IMR-90 (cell line): ENCODE data around the gene KCNH5. TPM values are rescaled to one million over a fixed set of nuclear protein-coding genes. Genes with fewer than 3 reads are reported as not detected.

Experiments
- ATAC-seq: fragments of 200-7000 bp; cut with Tn5 transposase; 2 replicates; pipeline ENCODE4 v1.9.1; 2020; ENCODE audit warnings: low read depth, mild to moderate bottlenecking, moderate library complexity
- BruUV-seq: library from RNA; stranded (reverse); fragments of 400-500 nt; replicated peaks from 2 replicates; lab custom pipeline; 2021; lab: Mats Ljungman, UMichigan
- CTCF ChIA-PET: fragments of 300-600 bp; formaldehyde crosslinking; extraction: SDS; loops from one replicate; lab custom pipeline; 2021; ENCODE audit warnings: antibody characterized with exemption; lab: Yijun Ruan, JAX
- POLR2A ChIA-PET: fragments of 300-600 bp; sonication (Branson Sonifier 250); formaldehyde crosslinking; loops from one replicate; lab custom pipeline; 2022; ENCODE audit warnings: antibody characterized with exemption; ENCODE audit not compliant: unreplicated experiment; lab: Charles Lee
- DNase-seq: peaks from one replicate; pipeline ENCODE4 v3.0.0; 2013
- H2AFZ ChIP-seq: replicated peaks from 2 replicates; pipeline ENCODE3; 2013; ENCODE audit warnings: low read length, mild to moderate bottlenecking; ENCODE audit not compliant: poor library complexity
- H2AK5ac ChIP-seq: 2 replicates; pipeline ENCODE4 v1.6.1; 2013; ENCODE audit warnings: low read depth, low read length, inconsistent platforms
- H2AK9ac ChIP-seq: replicated peaks from 2 replicates; pipeline ENCODE3; 2013; ENCODE audit warnings: mild to moderate bottlenecking, low read depth, low read length, moderate library complexity; ENCODE audit not compliant: poor library complexity
- H2BK120ac ChIP-seq: 2 replicates; pipeline ENCODE4 v1.6.1; 2013; ENCODE audit warnings: low read depth, low read length, inconsistent platforms
- H2BK15ac ChIP-seq: 3 replicates; pipeline ENCODE4 v1.6.1; 2013; ENCODE audit warnings: low read depth, low read length, inconsistent platforms
- H2BK20ac ChIP-seq: 2 replicates; pipeline ENCODE4 v1.6.1; 2013; ENCODE audit warnings: low read depth, mild to moderate bottlenecking, inconsistent platforms, low read length, moderate library complexity
- H2BK5ac ChIP-seq: 2 replicates; pipeline ENCODE4 v1.6.1; 2013; ENCODE audit warnings: mild to moderate bottlenecking, low read depth, low read length, inconsistent platforms; ENCODE audit not compliant: poor library complexity, severe bottlenecking
- H3K14ac ChIP-seq: replicated peaks from 2 replicates; pipeline ENCODE4 v1.6.1; 2013; ENCODE audit warnings: low read depth, low read length, inconsistent platforms
- H3K18ac ChIP-seq: 2 replicates; pipeline ENCODE4 v1.6.1; 2013; ENCODE audit warnings: low read depth, low read length, control low read depth
- H3K23ac ChIP-seq: 2 replicates; pipeline ENCODE4 v1.6.1; 2013; ENCODE audit warnings: low read depth, low read length, inconsistent platforms
- H3K27ac ChIP-seq: 2 replicates; pipeline ENCODE4 v1.5.1; 2013; ENCODE audit warnings: mild to moderate bottlenecking, control low read depth, low read length; ENCODE audit not compliant: insufficient read depth
- H3K27me3 ChIP-seq: 2 replicates; pipeline ENCODE4 v1.6.1; 2013; ENCODE audit warnings: low read length; ENCODE audit not compliant: control insufficient read depth, insufficient read depth
- H3K36me3 ChIP-seq: 2 replicates; pipeline ENCODE4 v1.6.1; 2013; ENCODE audit warnings: low read length, mixed read lengths; ENCODE audit not compliant: control insufficient read depth, insufficient read depth
- H3K4ac ChIP-seq: 2 replicates; pipeline ENCODE4 v1.6.1; 2013; ENCODE audit warnings: low read depth, low read length, inconsistent platforms
- H3K4me1 ChIP-seq: 2 replicates; pipeline ENCODE4 v1.6.1; 2013; ENCODE audit warnings: low read length, mixed read lengths; ENCODE audit not compliant: control insufficient read depth, insufficient read depth
- H3K4me2 ChIP-seq: 2 replicates; pipeline ENCODE4 v1.6.1; 2013; ENCODE audit warnings: low read depth, mild to moderate bottlenecking, control low read depth, low read length, moderate library complexity
- H3K4me3 ChIP-seq: 2 replicates; pipeline ENCODE4 v1.5.1; 2013; ENCODE audit warnings: low read depth, mild to moderate bottlenecking, control low read depth, low read length, moderate library complexity; ENCODE audit not compliant: insufficient read depth
- H3K56ac ChIP-seq: 2 replicates; pipeline ENCODE4 v1.6.1; 2013; ENCODE audit warnings: low read length, inconsistent platforms; ENCODE audit not compliant: insufficient read depth; ENCODE audit errors: extremely low read depth
- H3K79me1 ChIP-seq, 2 experiments: 2 replicates each; pipeline ENCODE4 v1.6.1; 2013; ENCODE audit warnings: low read length in 2 of 2, inconsistent platforms in 1 of 2, low read depth in 1 of 2
- H3K9ac ChIP-seq: 2 replicates; pipeline ENCODE4 v1.6.1; 2013; ENCODE audit warnings: low read depth, low read length, control low read depth
- H3K9me1 ChIP-seq: 2 replicates; pipeline ENCODE4 v1.6.1; 2013; ENCODE audit warnings: low read length, inconsistent platforms; ENCODE audit not compliant: insufficient read depth
- H3K9me3 ChIP-seq: 2 replicates; pipeline ENCODE4 v1.6.1; 2013; ENCODE audit warnings: low read length; ENCODE audit not compliant: control insufficient read depth, insufficient read depth
- H4K20me1 ChIP-seq: 2 replicates; pipeline ENCODE4 v1.6.1; 2013; ENCODE audit warnings: low read length, inconsistent platforms; ENCODE audit not compliant: insufficient read depth
- H4K5ac ChIP-seq: 2 replicates; pipeline ENCODE4 v1.6.1; 2013; ENCODE audit warnings: mild to moderate bottlenecking, low read depth, low read length, control low read depth
- H4K8ac ChIP-seq, 2 experiments: 2 replicates each; pipeline ENCODE4 v1.6.1; 2013; ENCODE audit warnings: low read depth in 2 of 2, low read length in 2 of 2, control low read depth in 1 of 2, inconsistent platforms in 1 of 2
- H4K91ac ChIP-seq: 2 replicates; pipeline ENCODE4 v1.6.1; 2013; ENCODE audit warnings: low read depth, low read length, inconsistent platforms; ENCODE audit not compliant: insufficient read depth
- MAFK ChIP-seq: IDR thresholded peaks from 2 replicates; pipeline ENCODE4 v1.6.1; 2012; ENCODE audit warnings: low read depth, low read length, improper control_type of control experiment
- POLR2A ChIP-seq: IDR thresholded peaks from 2 replicates; pipeline ENCODE4 v1.6.1; 2012; ENCODE audit warnings: mild to moderate bottlenecking, low read depth, low read length
- RAD21 ChIP-seq: IDR thresholded peaks from 2 replicates; pipeline ENCODE4 v1.6.1; 2012; ENCODE audit warnings: low read length, improper control_type of control experiment
- RFX5 ChIP-seq: IDR thresholded peaks from 2 replicates; pipeline ENCODE4 v1.8.0; 2012; ENCODE audit warnings: low read depth, mild to moderate bottlenecking, low read length, moderate library complexity
- USF2 ChIP-seq: fragments of 150-350 bp; IDR thresholded peaks from 2 replicates; pipeline ENCODE4 v1.6.1; 2017; ENCODE audit warnings: mild to moderate bottlenecking, antibody characterized with exemption, low read length, low read depth
- WGBS, 2 experiments: methylation state at CpG; one replicate each; pipeline versions ENCODE4 v1.1.5 to v1.1.7; 2013; ENCODE audit warnings: missing lambda C conversion rate in 2 of 2; ENCODE audit not compliant: insufficient read length in 1 of 2; ENCODE audit errors: extremely low coverage in 2 of 2; 5-methylcytosine and 5-hydroxymethylcytosine counted together
- dilution Hi-C: fragments of 300-500 bp; cut with HindIII; formaldehyde crosslinking; loops from one replicate; pipeline ENCODE4 v1.14.3; 2018; ENCODE audit warnings: low sequenced_read_pairs; ENCODE audit not compliant: unreplicated experiment
- in situ Hi-C: fragments of 300-500 bp; cut with MboI; formaldehyde crosslinking; loops from 3 replicates; pipeline ENCODE4 v1.14.3; 2019; ENCODE audit warnings: low sequenced_read_pairs, inconsistent platforms, mixed read lengths
- intact Hi-C: fragments of 100-400 bp; cut with micrococcal nuclease; formaldehyde crosslinking; loops from 2 replicates; pipeline ENCODE4 v1.10.0; 2022
- polyA plus RNA-seq, 3 experiments: library from polyadenylated mRNA; depleted of rRNA; stranded (reverse); fragments of >200 nt; gene quantifications; 2 replicates each; pipeline ENCODE4 v1.2.3, GENCODE V29; 2012; ENCODE audit warnings: low replicate concordance in 1 of 3
- total RNA-seq: library from RNA; depleted of rRNA; stranded (reverse); fragments of >200 nt; gene quantifications from 2 replicates; pipeline ENCODE4 v1.2.3, GENCODE V29; 2012
- TF ChIP-seq, protein P1 (sequence below): conservative IDR thresholded peaks from 2 replicates; pipeline ENCODE4 v1.5.1; 2012; ENCODE audit warnings: mild to moderate bottlenecking, low read depth, low read length, improper control_type of control experiment

Gene KCNH5
- total and polyA plus RNA-seq, 2 of the 4 experiments (the other 2 are of a cell fraction) = under 0.01 to 0.03 TPM

DNA sequence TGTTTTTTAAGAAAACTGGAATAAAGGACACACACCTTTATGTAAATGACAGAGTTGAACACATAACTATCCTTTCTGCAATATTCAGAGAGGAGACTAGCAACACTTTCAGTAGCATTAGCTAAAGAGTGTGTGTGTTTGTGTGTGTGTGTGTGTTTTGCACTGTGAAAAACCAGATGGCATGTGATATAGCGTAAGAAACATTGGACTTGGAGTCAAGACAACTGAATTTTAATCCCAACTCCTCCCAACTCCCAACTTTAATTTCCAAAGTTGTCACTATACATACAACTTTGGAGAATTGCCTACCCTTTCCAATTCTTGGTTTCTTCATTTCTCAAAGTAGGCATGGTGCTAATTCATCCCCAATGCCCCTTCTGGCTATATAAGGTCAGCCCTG lies 347.8 kb downstream of the KCNH5 start:
- intact Hi-C loops = no loop called here
- Histone ChIP-seq H3K23ac (no peak overlapping the region), H3K9me3 (no peaks in the 10 kb centered on the region), H3K4me3 (no peak overlapping the region), H3K14ac (no peak overlapping the region), H3K27ac (no peak overlapping the region), H3K56ac (no peak overlapping the region), H3K79me1 (no peaks in the 10 kb centered on the region), H3K27me3 (no peaks in the 10 kb centered on the region), H4K91ac (no peak overlapping the region), H2BK5ac (no peak overlapping the region), H4K8ac (no peak overlapping the region), H3K36me3 (no peaks in the 10 kb centered on the region), H2AK5ac (no peak overlapping the region), H3K9me1 (no peaks in the 10 kb centered on the region), H3K4me2 (no peak overlapping the region), H2BK20ac (no peak overlapping the region), H4K5ac (no peak overlapping the region), H4K20me1 (no peaks in the 10 kb centered on the region), H3K9ac (no peak overlapping the region), H3K4ac (no peak overlapping the region), H3K4me1 (peaks cover 11% of the 10 kb centered on the region), H2BK120ac (no peak overlapping the region), H2BK15ac (no peak overlapping the region), H2AK9ac (no peak overlapping the region), H3K18ac (no peak overlapping the region), H2AFZ (no peak overlapping the region)
- no peak for TF ChIP-seq USF2
- no peak for TF ChIP-seq POLR2A
- no peak for TF ChIP-seq MAFK
- no peak for TF ChIP-seq RFX5
- TF ChIP-seq, protein P1, sequence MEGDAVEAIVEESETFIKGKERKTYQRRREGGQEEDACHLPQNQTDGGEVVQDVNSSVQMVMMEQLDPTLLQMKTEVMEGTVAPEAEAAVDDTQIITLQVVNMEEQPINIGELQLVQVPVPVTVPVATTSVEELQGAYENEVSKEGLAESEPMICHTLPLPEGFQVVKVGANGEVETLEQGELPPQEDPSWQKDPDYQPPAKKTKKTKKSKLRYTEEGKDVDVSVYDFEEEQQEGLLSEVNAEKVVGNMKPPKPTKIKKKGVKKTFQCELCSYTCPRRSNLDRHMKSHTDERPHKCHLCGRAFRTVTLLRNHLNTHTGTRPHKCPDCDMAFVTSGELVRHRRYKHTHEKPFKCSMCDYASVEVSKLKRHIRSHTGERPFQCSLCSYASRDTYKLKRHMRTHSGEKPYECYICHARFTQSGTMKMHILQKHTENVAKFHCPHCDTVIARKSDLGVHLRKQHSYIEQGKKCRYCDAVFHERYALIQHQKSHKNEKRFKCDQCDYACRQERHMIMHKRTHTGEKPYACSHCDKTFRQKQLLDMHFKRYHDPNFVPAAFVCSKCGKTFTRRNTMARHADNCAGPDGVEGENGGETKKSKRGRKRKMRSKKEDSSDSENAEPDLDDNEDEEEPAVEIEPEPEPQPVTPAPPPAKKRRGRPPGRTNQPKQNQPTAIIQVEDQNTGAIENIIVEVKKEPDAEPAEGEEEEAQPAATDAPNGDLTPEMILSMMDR = no peak
- no peak for TF ChIP-seq RAD21
- in situ Hi-C loops = no loop called here
- DNase-seq = no peak
- BruUV-seq = no TSS peak
- 100% methylated on average over 1 of the region's 1 CpG; no CpG with 5 or more reads in 1 of the 2 experiments for WGBS, 2 experiments
- ChIA-PET CTCF (no interaction called here), POLR2A (no interaction called here)
- no peak for ATAC-seq
- dilution Hi-C loops = no loop called here
